Caco-2 (cell line): Measurements from ENCODE around the gene SLMAP. TPM values are rescaled to one million over a fixed set of nuclear protein-coding genes. Genes with fewer than 3 reads are reported as not detected.

Experiments
- BruUV-seq: library from RNA; stranded (reverse); fragments of 400-500 nt; replicated peaks from 2 replicates; lab custom pipeline; 2021; lab: Mats Ljungman, UMichigan
- CTCF ChIA-PET: fragments of 300-600 bp; sonication (Branson Sonifier 250); formaldehyde crosslinking; loops from one replicate; lab custom pipeline; 2022; ENCODE audit warnings: antibody characterized with exemption; lab: Charles Lee
- POLR2A ChIA-PET: fragments of 300-600 bp; sonication (Branson Sonifier 250); formaldehyde crosslinking; loops from one replicate; lab custom pipeline; 2022; ENCODE audit warnings: antibody characterized with exemption; lab: Charles Lee
- DNase-seq, 2 experiments: peaks; one replicate each; pipeline versions ENCODE4 v3.0.0 to v3.0.0-alpha.2; 2020 to 2022
- H3K27me3 ChIP-seq: replicated peaks from 2 replicates; pipeline ENCODE4 v1.6.0; 2011; ENCODE audit warnings: low read length; ENCODE audit not compliant: control insufficient read depth, insufficient read depth
- H3K36me3 ChIP-seq: 2 replicates; pipeline ENCODE4 v1.5.1; 2011; ENCODE audit warnings: low read length; ENCODE audit not compliant: control insufficient read depth, insufficient read depth
- H3K4me1 ChIP-seq: fragments of 250-450 bp; sonication (Bioruptor Pico); 2 replicates; pipeline ENCODE4 v1.5.1; 2020; ENCODE audit warnings: mild to moderate bottlenecking
- H3K4me3 ChIP-seq: 2 replicates; pipeline ENCODE4 v1.5.1; 2011; ENCODE audit warnings: low read depth, mild to moderate bottlenecking, control low read depth, low read length
- H3K9me3 ChIP-seq: fragments of 250-450 bp; sonication (Bioruptor Pico); 2 replicates; pipeline ENCODE4 v1.5.1; 2020; ENCODE audit warnings: mild to moderate bottlenecking, moderate library complexity
- H3K27ac Mint-ChIP-seq: one replicate; pipeline ENCODE4 v1.8.0; 2022; ENCODE audit warnings: mixed read lengths; ENCODE audit not compliant: unreplicated experiment
- H3K27me3 Mint-ChIP-seq: one replicate; pipeline ENCODE4 v1.8.0; 2022; ENCODE audit warnings: mixed read lengths; ENCODE audit not compliant: insufficient read depth, unreplicated experiment
- H3K36me3 Mint-ChIP-seq: one replicate; pipeline ENCODE4 v1.8.0; 2022; ENCODE audit warnings: mild to moderate bottlenecking, mixed read lengths; ENCODE audit not compliant: insufficient read depth, unreplicated experiment
- H3K4me1 Mint-ChIP-seq: one replicate; pipeline ENCODE4 v1.8.0; 2022; ENCODE audit warnings: low read depth, mixed read lengths; ENCODE audit not compliant: unreplicated experiment
- H3K4me3 Mint-ChIP-seq: one replicate; pipeline ENCODE4 v1.8.0; 2022; ENCODE audit warnings: mild to moderate bottlenecking, moderate library complexity, mixed read lengths; ENCODE audit not compliant: unreplicated experiment
- H3K9me3 Mint-ChIP-seq: one replicate; pipeline ENCODE4 v1.8.0; 2022; ENCODE audit warnings: mixed read lengths; ENCODE audit not compliant: unreplicated experiment
- intact Hi-C: fragments of 100-400 bp; cut with micrococcal nuclease; formaldehyde crosslinking; loops from one replicate; pipeline ENCODE4 v1.10.0; 2022; ENCODE audit not compliant: unreplicated experiment
- total RNA-seq: library from RNA; stranded (reverse); gene quantifications from 2 replicates; pipeline ENCODE4 v1.2.3, GENCODE V29; 2022
- TF ChIP-seq, protein P1 (sequence below), 2 experiments: fragments of 200-600 bp in 1 of 2; IDR thresholded peaks; 1 replicate in 1 of 2; 2 replicates in 1 of 2; pipeline versions ENCODE4 v1.5.1 to v1.8.0; 2011 to 2022; ENCODE audit warnings: antibody characterized with exemption in 1 of 2, control low read depth in 1 of 2, inconsistent platforms in 1 of 2, low read depth in 1 of 2, low read length in 1 of 2, mild to moderate bottlenecking in 1 of 2, moderate library complexity in 1 of 2; ENCODE audit not compliant: insufficient read depth in 1 of 2, severe bottlenecking in 1 of 2, unreplicated experiment in 1 of 2

The SLMAP gene
- total RNA-seq, 1 experiment from 2014 or later = 136 TPM

DNA sequence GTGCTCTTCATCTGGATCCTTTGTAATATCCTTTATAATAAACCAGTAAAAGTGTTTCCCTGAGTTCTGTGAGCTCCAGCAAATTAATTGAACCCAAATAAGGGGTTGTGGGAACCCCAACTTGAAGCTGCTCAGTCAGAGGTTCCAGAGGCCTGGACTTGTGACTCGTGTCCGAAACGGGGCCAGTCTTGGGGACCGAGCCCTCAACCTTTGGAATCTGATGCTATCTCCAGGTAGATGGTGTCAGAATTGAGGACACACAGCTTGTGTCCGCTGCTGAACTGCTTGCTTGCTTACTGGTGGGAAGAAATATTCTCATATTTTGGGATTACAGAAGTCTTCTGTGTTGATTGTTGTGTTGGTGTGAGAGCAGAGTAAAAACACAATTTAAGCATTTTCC, 212.4 kb downstream of the SLMAP start:
- Histone ChIP-seq H3K4me3 (no peak overlapping the region), H3K27me3 (no peaks in the 10 kb centered on the region), H3K36me3 (no peaks in the 10 kb centered on the region), H3K9me3 (no peaks in the 10 kb centered on the region), H3K4me1 (peaks cover 45% of the 10 kb centered on the region)
- peak overlapping the region; percentile 29 for H3K27ac Mint-ChIP-seq
- no TSS peak for BruUV-seq
- no peaks in the 10 kb centered on the region for H3K36me3 Mint-ChIP-seq
- ChIA-PET POLR2A (interaction anchor here (0.6 to 0.7 kb wide), 2 partner anchors 53 to 338 kb away, joined by 4 read pairs; no protein-coding TSS in a partner anchor), CTCF (no interaction called here)
- TF ChIP-seq, protein P1, sequence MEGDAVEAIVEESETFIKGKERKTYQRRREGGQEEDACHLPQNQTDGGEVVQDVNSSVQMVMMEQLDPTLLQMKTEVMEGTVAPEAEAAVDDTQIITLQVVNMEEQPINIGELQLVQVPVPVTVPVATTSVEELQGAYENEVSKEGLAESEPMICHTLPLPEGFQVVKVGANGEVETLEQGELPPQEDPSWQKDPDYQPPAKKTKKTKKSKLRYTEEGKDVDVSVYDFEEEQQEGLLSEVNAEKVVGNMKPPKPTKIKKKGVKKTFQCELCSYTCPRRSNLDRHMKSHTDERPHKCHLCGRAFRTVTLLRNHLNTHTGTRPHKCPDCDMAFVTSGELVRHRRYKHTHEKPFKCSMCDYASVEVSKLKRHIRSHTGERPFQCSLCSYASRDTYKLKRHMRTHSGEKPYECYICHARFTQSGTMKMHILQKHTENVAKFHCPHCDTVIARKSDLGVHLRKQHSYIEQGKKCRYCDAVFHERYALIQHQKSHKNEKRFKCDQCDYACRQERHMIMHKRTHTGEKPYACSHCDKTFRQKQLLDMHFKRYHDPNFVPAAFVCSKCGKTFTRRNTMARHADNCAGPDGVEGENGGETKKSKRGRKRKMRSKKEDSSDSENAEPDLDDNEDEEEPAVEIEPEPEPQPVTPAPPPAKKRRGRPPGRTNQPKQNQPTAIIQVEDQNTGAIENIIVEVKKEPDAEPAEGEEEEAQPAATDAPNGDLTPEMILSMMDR (IDR thresholded peaks at IDR 0.05; ENCODE audit: insufficient read depth in 1 of 2, low read depth in 1 of 2, low read length in 1 of 2, severe bottlenecking in 1 of 2, unreplicated experiment in 1 of 2) = no peak
- no peak for DNase-seq
- intact Hi-C loops = no loop called here
- H3K9me3 Mint-ChIP-seq = no peaks in the 10 kb centered on the region
- H3K4me3 Mint-ChIP-seq = no peak overlapping the region
- H3K27me3 Mint-ChIP-seq = no peaks in the 10 kb centered on the region
- peaks cover 29% of the 10 kb centered on the region for H3K4me1 Mint-ChIP-seq

DNA sequence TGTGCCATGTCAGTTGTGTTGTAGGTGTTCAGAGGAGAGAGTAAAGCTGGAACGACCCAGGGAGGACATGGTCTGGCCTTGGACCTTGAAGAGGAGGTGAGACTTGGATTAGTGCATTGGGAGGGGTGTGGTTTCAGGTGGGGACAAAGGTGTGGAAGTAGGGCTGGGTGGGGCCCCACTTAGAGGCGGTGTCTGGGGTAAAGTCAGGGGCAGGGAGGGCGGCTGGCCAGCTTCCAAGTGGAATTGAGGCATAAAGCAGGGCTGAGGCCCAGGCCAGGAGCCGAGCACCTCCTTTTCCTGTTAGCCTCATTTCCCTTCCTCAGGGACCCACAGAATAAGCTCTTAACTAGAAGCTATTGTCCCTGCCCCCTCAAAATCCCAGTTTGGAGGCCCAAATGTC, 215.9 kb downstream of the SLMAP start:
- BruUV-seq = no TSS peak
- Histone ChIP-seq H3K9me3 (no peaks in the 10 kb centered on the region), H3K27me3 (no peaks in the 10 kb centered on the region), H3K36me3 (no peaks in the 10 kb centered on the region), H3K4me1 (peaks cover 70% of the 10 kb centered on the region), H3K4me3 (no peak overlapping the region)
- peak in 1 of 2 experiments; percentile 69 for DNase-seq
- Mint-ChIP-seq H3K9me3 (no peaks in the 10 kb centered on the region), H3K27ac (peak overlapping the region; percentile 89), H3K36me3 (peaks cover 6% of the 10 kb centered on the region), H3K4me1 (peaks cover 36% of the 10 kb centered on the region), H3K4me3 (peak overlapping the region; percentile 20), H3K27me3 (no peaks in the 10 kb centered on the region)
- intact Hi-C loops = no loop called here
- TF ChIP-seq, protein P1 (IDR thresholded peaks at IDR 0.05; ENCODE audit: insufficient read depth in 1 of 2, low read depth in 1 of 2, low read length in 1 of 2, severe bottlenecking in 1 of 2, unreplicated experiment in 1 of 2) = no peak
- ChIA-PET POLR2A (interaction anchor here (0.7 kb wide), 1 partner anchor 10 kb away, joined by 3 read pairs; no protein-coding TSS in a partner anchor), CTCF (interaction anchor here (2.9 kb wide), 1 partner anchor 10 kb away, joined by 11 read pairs; no protein-coding TSS in a partner anchor)

DNA sequence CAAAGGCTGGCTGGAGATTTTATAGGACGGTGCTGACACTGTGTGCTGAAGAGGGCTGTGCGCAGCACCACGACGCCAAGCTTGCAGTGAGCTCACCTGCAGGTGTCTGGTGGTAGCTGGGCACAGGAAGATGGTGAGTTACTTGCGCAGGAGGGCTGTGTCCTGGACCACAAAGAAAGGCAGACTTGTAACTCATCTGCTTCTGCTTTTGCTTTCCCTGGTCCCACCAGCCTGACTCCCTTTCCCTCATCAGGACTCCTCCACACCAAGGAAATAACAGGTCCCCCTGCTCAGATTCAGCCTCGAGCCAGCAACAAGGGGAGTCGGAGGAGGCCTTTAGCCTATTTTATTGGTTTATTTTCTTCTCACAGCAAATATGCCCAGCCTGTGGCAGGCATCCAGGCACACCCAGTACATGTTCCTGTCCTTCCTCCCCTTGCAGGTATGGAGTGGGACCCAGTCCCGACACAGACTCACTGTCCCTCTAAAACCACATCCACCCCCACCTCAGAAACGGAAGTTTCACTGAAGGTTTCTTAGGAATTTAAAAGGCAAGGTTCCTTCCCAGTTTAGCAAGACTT, 216.5 kb downstream of the SLMAP start:
- Mint-ChIP-seq H3K27ac (peak overlapping the region; percentile 89), H3K36me3 (peaks cover 6% of the 10 kb centered on the region), H3K4me3 (peak overlapping the region; percentile 20), H3K4me1 (peaks cover 37% of the 10 kb centered on the region), H3K27me3 (no peaks in the 10 kb centered on the region), H3K9me3 (no peaks in the 10 kb centered on the region)
- POLR2A ChIA-PET = interaction anchor here (0.6 to 0.7 kb wide), 4 partner anchors 9 to 249 kb away, joined by 3 to 8 read pairs (median 3); no protein-coding TSS in a partner anchor
- BruUV-seq = TSS peak; percentile 41
- intact Hi-C loops = no loop called here
- H3K36me3 ChIP-seq = no peaks in the 10 kb centered on the region
- TF ChIP-seq, protein P1 (IDR thresholded peaks at IDR 0.05; ENCODE audit: insufficient read depth in 1 of 2, low read depth in 1 of 2, low read length in 1 of 2, severe bottlenecking in 1 of 2, unreplicated experiment in 1 of 2) = no peak
- CTCF ChIA-PET = interaction anchor here (1.0 to 2.9 kb wide), 4 partner anchors 9 to 26 kb away, joined by 3 to 11 read pairs (median 3); no protein-coding TSS in a partner anchor
- H3K9me3 ChIP-seq = no peaks in the 10 kb centered on the region
- H3K4me3 ChIP-seq = no peak overlapping the region
- no peak for DNase-seq
- H3K27me3 ChIP-seq = no peaks in the 10 kb centered on the region
- peaks cover 75% of the 10 kb centered on the region for H3K4me1 ChIP-seq
